SKM-1 (cell line): ENCODE measurements around the gene AKR1B15.

Experiments
- DNase-seq: peaks from one replicate; lab custom pipeline; 2025; ENCODE audit not compliant: unreplicated experiment; lab: John Stamatoyannopoulos, UW

AKR1B15 gene

DNA sequence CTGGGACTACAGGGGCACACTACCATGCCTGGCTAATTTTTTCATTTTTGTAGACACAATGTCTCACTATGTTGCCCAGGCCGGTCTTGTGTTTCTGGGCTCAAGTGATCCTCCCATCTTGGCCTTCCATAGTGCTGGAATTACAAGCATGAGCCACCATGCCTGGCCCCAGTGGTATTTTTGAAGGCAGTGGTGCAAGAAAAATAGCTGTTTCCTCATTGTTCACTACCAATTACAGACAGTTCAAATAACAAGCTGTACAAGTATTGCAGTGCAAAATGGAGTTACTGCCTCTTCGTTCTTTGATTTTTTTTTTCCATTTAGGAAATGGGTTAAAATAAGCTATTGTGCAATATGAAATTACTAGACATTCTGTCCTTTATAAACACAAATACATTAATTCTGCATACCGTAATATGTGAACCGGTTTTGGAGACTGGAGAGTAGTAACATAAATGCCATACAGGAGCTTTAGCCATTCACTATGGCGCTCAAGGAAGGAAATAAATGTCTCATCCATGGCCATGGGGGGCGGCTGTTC is 62.8 kb downstream of the AKR1B15 start:
- no peak for DNase-seq

DNA sequence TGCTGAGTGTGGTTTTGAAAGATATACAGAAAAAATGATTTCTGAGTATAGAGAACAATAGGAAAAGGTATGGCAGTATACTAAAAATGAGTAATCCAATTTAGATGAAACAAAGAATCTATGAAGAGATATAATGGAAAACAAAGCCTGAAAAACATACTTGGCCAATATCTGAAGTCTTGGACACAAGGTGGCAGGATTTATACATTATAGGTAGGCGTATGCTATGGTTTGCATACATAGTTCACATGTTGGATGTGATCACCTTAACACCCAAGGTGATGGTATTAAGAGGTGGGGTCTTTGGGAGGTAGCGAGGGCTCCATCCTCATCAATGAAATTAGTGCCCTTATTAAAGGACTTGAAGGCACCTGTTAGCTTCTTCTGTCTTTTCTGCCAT is 63.3 kb downstream of the AKR1B15 start:
- DNase-seq, result no peak

DNA sequence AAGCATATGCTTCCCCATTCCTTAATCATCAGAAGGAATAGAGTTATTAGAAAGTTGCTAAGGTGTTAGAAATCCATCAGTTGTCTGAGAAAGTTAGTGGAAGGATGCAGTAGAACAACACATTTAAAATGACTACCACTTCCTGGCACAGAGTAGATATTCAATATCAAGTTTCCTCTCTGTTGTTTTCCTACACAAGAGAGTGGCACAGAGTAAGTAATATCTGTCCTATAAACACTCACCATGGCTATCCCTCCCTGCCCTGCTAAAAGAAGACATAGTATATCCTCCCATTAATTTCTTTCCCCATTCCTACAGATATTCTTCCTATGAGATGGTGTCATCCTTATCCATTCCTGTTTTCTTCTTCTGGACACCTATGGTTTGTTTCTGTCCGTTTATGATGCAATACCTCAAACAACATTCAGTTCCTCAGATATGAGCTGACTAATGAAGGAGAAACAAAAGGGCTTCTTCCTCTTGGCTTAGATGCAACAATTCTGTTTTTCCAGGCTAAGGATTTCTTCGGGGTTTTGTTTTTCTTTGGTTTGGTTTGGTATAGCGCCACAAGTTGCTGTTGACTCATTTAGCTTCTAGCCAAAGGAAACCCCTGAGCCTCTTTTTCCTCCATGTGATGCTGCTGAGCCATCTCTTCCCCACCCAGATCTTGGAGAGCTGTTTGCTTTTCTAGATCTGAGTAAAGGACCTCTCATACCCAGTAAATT is 64.9 kb downstream of the AKR1B15 start:
- peak; percentile 27 for DNase-seq

DNA sequence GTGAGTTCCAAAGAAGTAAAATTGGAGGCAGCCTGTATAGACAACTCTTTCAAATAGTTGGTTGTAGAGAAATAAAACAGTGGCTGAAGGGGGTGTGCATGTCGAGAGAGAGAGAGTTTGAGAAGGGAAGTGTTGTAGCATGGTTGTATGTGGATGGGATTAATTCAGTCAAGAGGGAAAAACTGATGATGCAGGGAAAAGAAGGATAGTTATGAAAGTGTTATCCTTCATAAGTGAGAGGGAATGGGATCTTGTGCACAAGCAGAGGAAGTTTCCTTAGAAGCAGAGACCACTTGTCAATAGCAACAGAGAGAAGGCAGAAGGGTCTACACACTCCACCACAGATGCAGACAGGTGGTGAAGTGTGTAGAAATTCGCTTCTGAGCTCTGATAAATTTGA is 67.7 kb downstream of the AKR1B15 start:
- DNase-seq, result no peak

DNA sequence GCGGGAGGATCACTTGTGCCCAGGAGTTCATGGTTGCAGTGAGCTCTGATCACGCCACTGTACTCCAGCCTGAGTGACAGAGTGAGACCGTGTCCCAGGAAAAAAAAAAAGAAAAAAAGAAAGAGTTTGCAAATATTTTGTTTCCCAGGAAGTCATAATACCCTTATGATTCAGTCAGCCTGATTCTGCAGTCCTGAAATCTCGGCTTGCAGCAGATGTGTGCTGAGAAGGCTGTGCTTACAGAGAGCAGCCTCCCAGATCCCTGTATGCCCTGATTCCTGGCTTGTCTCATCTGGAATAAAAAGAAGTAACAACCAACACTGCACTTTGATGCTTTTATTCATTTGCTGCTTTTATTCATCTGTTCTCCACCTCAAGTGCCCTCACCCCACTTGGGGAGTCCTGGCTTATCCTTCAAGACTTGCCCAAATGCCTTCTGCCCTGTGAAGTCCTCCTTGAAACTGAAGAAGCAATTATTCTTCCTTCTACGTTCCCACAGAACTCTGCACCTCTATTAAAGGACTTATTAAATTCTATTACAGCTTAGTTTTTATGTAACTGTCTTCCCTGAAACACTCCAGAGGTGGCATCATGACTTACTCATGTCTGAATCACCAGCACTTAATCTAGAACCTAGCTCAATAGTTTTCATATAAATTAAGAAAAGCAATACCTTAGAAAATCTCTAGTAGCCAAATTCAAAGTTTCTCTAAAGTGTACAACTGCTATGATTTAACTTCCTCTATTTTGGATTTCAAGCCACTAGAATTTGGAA is 70.0 kb downstream of the AKR1B15 start:
- peak; percentile 12 for DNase-seq

DNA sequence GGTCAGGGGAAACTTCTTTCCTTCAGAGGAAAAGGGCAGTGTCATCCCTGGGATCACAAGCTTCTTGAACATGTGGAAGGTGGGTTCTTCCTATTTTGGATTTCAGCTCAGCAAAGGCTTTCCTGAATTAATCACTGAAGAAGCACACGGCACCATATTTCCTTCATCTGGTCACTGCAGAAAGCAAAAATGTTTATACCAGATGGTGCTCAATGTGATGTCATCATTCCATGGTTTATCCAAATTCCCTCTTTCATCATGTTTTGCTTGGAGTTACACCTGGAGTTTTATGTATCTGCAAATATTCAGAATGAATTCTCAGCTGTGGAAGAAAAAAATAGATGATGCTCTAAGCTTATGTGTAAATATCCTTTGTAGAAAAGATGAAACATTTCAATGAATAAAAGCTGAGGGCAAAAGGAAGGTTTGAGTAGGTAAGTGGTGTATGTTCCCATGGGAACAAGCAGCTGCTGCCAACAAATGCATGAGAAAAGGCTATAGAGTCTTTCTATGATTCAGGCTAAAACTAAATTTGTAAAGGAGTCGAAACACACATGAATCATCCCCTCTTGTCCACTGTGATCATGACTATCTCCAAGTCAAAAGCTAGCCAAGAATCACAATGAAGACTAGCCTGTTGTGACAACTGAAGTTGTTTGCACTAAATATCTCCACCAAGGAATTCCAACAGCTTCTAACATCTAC is 70.9 kb downstream of the AKR1B15 start:
- no peak for DNase-seq

DNA sequence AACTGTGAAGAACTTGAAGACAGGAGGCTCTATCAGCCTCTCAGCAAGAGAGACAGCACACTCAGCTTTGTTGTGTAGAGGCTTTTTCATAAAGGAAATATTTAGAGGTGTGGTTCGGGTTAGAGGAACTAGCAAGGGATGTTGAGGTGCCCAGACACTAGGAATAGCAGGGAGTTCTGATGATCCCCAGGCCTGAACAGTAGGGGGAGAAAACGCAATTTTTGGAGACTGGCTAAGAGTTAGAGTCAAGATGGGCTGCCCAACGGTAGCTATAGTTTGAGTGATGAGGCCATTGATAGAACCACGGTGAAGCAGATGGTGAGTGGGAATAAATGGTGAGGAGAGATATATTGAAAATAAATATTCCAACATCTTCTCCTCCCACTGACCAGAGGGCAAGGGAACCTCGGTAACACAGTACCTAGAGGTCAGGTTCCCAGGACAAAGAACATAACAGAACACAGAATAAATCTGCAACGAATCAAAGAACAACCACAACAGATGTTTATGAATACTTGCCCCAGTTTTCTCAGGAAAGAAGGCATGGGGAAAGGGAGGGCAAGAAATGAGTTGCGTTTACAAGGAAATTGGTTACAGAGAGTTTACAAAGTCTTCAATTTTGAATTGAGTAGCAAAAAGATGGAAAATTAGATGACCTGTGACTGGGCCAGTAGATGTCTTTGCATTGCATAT is 73.5 kb downstream of the AKR1B15 start:
- DNase-seq, result no peak

DNA sequence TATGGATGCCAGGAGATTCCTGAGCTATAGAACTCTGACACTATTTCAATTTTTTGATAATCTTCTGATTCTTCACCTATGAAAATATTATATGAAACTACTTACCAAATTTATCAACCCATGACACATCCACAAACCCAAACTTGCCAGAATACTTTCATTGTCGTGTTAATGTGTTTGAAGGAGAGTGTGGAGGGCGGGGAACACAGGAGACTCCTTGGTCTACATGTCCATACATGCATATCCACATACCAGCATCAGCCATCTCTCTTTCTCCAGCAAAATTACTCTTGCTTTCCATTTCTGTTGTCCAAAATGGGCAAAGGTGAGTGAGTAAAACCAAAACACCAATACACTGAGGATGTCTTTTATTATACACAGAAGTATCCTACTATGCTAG is 74.3 kb downstream of the AKR1B15 start:
- no peak for DNase-seq

DNA sequence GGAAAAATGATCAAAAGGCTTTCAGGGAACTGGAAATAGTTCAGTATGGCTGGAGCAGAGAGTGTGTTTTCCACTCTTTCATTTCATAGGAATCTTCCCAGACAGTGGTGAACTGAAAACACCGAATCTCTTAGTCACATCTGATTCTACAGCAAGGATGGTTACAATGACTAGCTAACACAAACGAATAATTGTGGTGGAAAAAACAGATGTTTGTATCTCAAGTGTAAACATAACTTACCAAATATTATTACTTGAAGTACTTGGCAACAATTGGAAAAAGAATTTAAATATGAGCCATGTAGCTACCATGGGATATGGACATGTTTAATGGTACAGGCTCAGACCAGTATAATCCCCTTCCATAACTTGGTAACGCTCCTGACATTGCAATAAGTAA is 76.6 kb downstream of the AKR1B15 start:
- DNase-seq, result no peak

DNA sequence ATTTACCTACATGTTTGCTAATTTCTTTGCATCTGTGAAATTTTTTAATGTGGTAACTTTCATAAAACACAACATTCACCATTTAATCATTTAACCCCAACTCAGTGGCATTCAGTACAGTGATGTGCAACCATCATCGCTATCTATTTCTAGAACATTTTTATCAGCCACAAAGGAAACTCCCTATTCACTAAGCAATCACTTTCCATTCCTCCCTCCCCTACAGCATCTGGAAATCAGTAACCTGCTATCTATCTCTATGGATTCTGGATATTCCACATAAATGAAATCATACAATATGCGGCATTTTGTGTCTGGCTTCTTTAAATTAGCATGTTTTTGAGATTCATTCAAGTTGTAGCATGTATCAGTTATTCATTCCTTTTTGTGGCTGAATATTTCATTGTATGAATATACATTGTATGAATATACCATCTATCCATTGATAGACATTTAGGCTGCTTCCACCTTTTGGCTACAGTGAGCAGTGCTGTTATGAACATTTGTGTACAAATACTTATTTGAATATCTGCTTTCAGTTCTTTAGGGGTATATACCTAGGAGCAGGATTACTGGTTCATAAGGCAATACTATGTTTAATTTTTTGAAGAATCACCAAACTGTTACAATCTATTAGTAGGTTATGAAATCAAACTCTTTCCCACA is 78.3 kb downstream of the AKR1B15 start:
- no peak for DNase-seq

DNA sequence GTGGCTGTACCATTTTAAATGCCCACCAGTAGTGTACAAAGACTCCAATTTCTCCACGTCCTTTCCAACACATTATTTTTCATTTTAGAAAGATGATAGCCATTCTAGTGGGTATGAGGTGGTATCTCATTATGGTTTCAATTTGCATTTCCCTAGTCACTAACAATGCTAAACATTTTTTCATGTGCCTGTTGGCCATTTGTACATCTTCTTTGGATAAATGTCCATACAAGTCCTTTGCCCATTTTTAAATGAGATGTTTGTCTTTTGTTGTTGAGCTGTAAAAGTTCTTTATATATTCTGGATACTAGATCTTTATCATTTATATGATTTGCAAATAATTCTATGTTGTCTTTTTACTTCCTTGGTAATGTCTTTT is 78.9 kb downstream of the AKR1B15 start:
- DNase-seq, result no peak

DNA sequence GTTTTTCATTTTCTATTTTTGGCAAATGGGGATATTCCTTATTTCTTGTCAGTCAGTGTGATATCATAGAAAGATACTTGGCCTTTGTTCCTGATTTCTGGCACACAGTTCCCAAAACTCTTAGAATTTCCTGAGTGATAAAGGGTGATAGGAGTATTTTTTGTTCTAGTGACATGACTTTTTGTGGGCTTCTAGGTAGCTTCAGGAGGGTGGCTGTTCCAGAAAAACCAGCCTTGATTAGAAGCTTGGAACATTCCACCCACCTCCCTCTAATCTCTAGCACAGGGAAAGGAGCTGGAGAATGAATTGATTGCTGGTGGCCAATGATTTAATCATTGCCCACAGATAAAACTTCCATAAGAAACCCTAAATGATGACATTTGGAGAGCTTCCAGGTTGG is 80.5 kb downstream of the AKR1B15 start:
- no peak for DNase-seq
